HUES48 (cell line): ENCODE results near the gene RAPGEF5.

Experiments
- H3K27ac ChIP-seq: one replicate; pipeline ENCODE4 v1.7.0; 2013; ENCODE audit warnings: low read depth, low read length, inconsistent platforms
- H3K27me3 ChIP-seq: 2 replicates; pipeline ENCODE4 v1.6.1; 2013; ENCODE audit warnings: mild to moderate bottlenecking, low read length; ENCODE audit not compliant: control insufficient read depth, insufficient read depth
- H3K36me3 ChIP-seq: 2 replicates; pipeline ENCODE4 v1.6.1; 2013; ENCODE audit warnings: low read length; ENCODE audit not compliant: control insufficient read depth, insufficient read depth
- H3K4me1 ChIP-seq: 2 replicates; pipeline ENCODE4 v1.6.1; 2013; ENCODE audit warnings: mild to moderate bottlenecking, low read length; ENCODE audit not compliant: control insufficient read depth, insufficient read depth
- H3K4me3 ChIP-seq: 2 replicates; pipeline ENCODE4 v1.5.1; 2013; ENCODE audit warnings: mild to moderate bottlenecking, low read depth, low read length
- H3K9ac ChIP-seq: 2 replicates; pipeline ENCODE4 v1.6.1; 2013; ENCODE audit warnings: mild to moderate bottlenecking, low read depth, low read length, moderate library complexity
- H3K9me3 ChIP-seq: 2 replicates; pipeline ENCODE4 v1.6.1; 2013; ENCODE audit warnings: low read length; ENCODE audit not compliant: control insufficient read depth, insufficient read depth

Gene RAPGEF5

DNA sequence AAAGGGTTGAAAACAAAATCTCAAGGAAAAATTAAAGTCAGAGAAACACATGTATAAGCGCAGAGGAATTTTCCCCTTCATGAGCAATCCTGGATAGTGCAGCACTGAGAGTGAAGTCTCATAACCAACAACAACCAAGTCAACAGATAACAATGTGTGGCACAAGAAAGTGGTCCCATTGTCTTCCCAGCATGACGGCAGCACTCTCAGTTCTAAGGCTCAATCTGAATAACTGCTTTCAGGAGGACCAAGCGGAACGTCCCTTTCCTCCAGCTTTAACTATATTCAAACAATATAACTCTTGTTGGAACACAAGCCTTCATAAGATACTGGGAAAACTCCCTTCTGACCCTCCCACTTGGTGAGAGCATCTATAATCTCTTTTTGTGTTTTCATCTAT lies 137.9 kb downstream of the RAPGEF5 start:
- Histone ChIP-seq H3K9me3 (no peaks in the 10 kb centered on the region), H3K36me3 (no peaks in the 10 kb centered on the region), H3K9ac (no peak overlapping the region), H3K27me3 (no peaks in the 10 kb centered on the region), H3K4me1 (peaks cover 9% of the 10 kb centered on the region), H3K27ac (no peak overlapping the region), H3K4me3 (no peak overlapping the region)

DNA sequence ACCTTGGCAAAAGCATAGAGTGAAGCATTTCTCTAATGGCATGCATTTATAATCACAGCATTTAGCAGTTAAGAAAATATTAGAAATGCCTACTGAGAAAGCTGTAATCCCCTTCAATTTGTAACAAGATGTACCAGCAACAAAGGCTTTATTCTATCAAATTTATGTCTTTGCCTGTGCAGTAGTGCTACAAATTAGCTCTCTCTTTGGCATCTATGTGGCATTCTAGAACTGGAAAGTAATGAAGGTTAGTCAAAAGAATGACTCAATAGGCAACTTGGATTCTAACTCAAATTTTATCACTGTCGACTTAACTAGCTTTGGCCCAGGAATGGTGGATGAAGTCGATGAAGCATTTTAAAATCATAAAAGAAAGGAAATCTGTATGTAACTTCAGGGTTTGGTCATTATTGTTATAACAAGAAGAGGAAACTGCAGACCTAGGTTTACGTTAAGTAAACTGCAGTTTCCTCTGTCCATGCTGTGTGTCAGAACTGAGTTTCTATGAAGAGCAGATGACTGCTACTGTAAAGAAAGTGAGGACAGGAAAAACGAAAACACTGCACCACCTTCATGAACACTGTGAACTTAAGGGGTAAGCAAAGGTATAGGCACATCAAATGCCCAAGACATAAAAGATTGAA lies 140.0 kb downstream of the RAPGEF5 start:
- Histone ChIP-seq H3K9ac (no peak overlapping the region), H3K9me3 (no peaks in the 10 kb centered on the region), H3K4me3 (no peak overlapping the region), H3K4me1 (peaks cover 15% of the 10 kb centered on the region), H3K27me3 (no peaks in the 10 kb centered on the region), H3K36me3 (no peaks in the 10 kb centered on the region), H3K27ac (no peak overlapping the region)

DNA sequence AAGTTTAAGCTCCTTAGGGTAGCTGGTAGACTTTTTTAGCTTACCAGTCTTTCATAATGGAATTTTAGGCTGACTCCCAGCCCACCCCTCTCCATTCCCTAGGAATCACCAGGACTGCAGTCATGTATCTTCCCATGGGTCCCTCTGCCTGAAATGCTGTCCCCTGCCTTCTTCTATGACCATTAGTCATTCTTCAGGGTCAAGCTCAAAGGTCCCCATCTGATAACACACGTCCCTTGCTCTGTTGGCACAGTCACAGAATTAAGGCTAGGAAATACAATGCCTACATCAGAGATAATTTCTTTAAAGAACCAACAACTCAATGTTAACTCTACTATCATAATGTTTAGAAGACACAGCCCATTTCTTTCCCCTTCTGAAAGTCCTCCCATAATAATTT lies 140.6 kb downstream of the RAPGEF5 start:
- Histone ChIP-seq H3K27ac (no peak overlapping the region), H3K4me1 (peaks cover 15% of the 10 kb centered on the region), H3K27me3 (no peaks in the 10 kb centered on the region), H3K4me3 (no peak overlapping the region), H3K9ac (no peak overlapping the region), H3K36me3 (no peaks in the 10 kb centered on the region), H3K9me3 (no peaks in the 10 kb centered on the region)

DNA sequence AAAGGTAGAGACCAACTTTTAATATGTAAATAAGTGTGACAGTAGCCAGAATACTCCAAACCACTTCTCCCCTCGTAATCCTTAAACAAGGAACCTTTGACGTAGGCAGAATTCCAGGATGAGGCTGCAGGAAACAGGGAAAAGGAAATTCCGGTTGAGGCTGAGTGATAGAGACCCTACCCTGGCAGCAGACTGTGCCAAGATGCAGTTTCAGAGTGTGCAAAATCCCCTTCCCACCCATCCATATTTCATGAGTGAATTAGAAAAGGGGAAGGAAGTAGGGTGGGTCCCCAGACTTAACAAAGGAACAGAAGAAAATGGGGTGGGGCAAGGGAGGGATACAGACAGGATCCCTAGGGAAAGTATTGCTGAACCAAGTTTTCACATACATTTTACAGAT lies 143.0 kb downstream of the RAPGEF5 start:
- Histone ChIP-seq H3K9ac (no peak overlapping the region), H3K4me3 (no peak overlapping the region), H3K36me3 (no peaks in the 10 kb centered on the region), H3K27me3 (no peaks in the 10 kb centered on the region), H3K9me3 (no peaks in the 10 kb centered on the region), H3K27ac (no peak overlapping the region), H3K4me1 (peaks cover 15% of the 10 kb centered on the region)

DNA sequence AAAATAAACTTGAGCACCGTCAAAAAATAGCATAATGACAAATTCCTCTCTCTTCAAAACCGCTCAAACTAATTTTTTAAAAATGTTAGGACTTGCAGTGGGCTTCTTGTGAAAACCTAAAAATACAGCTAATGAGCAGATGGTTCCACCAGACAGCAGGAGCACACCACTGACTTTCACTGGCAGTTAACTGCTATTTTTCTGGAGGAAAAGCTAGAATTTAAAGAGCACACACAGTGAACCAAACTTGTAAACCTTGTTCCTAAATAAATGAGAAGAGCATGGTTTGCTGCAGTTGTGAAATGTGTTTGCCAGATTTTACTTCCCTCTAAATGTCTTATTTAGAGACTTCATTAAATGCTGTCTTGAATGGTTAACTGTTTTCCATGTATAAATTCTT lies 143.9 kb downstream of the RAPGEF5 start:
- H3K4me1 ChIP-seq, result peaks cover 15% of the 10 kb centered on the region
- no peak overlapping the region for H3K9ac ChIP-seq
- H3K27me3 ChIP-seq, result no peaks in the 10 kb centered on the region
- no peaks in the 10 kb centered on the region for H3K9me3 ChIP-seq
- no peak overlapping the region for H3K27ac ChIP-seq
- no peaks in the 10 kb centered on the region for H3K36me3 ChIP-seq
- H3K4me3 ChIP-seq, result no peak overlapping the region

DNA sequence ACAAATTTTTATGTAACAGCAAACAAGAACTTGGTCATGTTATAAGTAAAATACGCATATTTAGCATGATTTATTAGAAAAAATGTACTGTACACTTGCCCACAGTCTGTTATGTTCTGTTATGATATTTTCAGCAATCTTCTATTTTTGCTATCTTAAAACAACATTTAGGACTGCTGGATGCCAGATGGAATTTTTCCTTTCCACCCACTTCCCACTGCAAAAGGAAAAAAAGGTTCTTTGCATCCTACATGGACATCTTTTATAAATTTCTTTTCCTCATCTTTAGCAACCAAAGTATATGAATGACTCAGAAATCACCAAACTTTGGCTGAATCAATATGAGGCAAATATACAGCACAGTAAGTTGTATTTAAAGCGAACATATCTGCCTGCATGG lies 146.0 kb downstream of the RAPGEF5 start:
- no peak overlapping the region for H3K4me3 ChIP-seq
- no peaks in the 10 kb centered on the region for H3K27me3 ChIP-seq
- peaks cover 15% of the 10 kb centered on the region for H3K4me1 ChIP-seq
- no peak overlapping the region for H3K9ac ChIP-seq
- no peaks in the 10 kb centered on the region for H3K9me3 ChIP-seq
- no peak overlapping the region for H3K27ac ChIP-seq
- no peaks in the 10 kb centered on the region for H3K36me3 ChIP-seq

DNA sequence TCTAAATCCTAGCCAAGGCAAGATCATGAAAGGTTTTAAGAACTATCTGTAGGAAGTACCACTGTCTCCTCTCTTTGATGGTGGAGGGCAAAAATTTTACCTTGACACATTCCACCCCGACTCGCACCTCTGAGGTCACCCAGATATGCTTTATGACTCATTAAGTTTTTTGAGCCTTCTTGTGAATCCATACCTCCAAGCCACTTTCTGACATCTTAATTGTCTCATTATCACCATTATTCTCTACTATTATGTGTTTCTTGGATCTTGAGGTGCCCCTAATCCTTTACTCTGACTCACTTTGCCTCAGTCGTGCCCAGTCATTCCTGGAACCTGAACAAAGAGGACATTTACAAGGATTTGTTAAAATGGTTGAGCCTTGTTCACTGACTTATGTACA lies 146.6 kb downstream of the RAPGEF5 start:
- Histone ChIP-seq H3K4me1 (peaks cover 15% of the 10 kb centered on the region), H3K36me3 (no peaks in the 10 kb centered on the region), H3K27ac (no peak overlapping the region)

DNA sequence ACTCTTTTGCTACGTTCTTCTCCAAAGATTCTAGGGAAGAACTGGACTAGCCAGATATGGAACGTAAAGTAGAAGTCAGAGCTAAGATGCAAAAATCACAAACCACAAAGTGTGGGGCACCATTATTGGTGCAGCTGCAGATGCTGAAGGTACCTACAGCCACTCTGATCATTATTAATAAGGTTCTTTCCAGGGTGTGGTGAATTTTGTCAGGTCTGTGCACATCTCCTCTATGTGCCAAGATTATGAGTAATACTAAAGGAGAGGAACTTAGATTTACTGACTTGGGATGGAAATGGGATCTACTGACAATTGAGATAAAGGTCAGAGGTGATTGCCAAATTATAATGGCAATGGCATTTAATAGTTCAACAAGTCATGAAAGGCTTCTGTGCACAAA lies 148.2 kb downstream of the RAPGEF5 start:
- Histone ChIP-seq H3K36me3 (no peaks in the 10 kb centered on the region), H3K4me1 (peaks cover 4% of the 10 kb centered on the region; the same call in 1 of the 2 replicates), H3K9ac (no peak overlapping the region), H3K27ac (no peak overlapping the region), H3K9me3 (no peaks in the 10 kb centered on the region), H3K27me3 (no peaks in the 10 kb centered on the region), H3K4me3 (no peak overlapping the region)

More for the DNA sequence above, 146.6 kb downstream of the RAPGEF5 start:
- Histone ChIP-seq H3K27me3 (no peaks in the 10 kb centered on the region), H3K4me3 (no peak overlapping the region), H3K9ac (no peak overlapping the region), H3K9me3 (no peaks in the 10 kb centered on the region)

DNA sequence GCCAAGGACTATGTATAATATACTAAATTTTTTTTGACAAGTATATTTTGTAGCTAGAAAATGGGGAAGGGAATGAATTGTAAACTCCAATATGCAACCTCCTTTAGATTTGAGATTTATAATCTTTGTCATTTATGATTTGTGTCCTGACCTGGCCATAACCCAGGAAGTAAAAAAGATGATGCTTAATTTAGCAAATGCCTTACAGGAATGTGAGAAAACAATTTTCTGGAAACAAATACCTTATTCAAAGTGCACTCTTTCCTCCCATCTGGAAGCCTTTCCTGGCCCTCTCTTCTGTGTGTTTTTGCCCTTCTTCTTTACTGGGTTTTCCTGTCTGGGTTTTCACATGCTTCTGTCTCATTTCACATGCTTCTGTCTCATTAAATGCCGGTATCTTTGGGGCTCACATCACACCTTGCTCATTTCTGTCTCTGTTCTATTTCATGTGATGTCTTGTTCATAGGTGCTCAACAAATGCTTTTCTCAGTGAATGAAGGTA lies 149.2 kb downstream of the RAPGEF5 start:
- H3K27ac ChIP-seq, result no peak overlapping the region
- H3K9me3 ChIP-seq, result no peaks in the 10 kb centered on the region
- H3K36me3 ChIP-seq, result peaks cover 8% of the 10 kb centered on the region
- H3K9ac ChIP-seq, result no peak overlapping the region
- H3K27me3 ChIP-seq, result no peaks in the 10 kb centered on the region
- H3K4me1 ChIP-seq, result no peaks in the 10 kb centered on the region
- no peak overlapping the region for H3K4me3 ChIP-seq

DNA sequence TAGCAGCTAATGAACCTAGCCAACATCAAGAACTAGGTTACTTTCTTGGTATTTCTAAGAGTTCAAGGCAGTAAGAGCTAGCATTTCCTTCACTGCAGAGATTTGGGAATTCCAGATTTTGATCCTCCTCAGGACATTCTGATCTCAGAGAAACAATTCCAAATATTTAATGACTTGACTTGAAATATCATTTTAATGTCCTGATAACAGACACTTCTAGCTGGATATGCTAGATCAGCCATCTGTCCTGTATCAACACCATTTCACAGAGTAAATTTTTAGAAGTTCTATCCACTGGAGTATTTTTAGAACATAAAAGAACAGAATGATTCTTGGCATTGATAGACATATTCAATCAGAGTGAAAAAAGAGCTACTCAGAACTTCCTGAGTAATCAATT lies 151.3 kb downstream of the RAPGEF5 start:
- no peak overlapping the region for H3K9ac ChIP-seq
- H3K27me3 ChIP-seq, result no peaks in the 10 kb centered on the region
- no peak overlapping the region for H3K27ac ChIP-seq
- no peak overlapping the region for H3K4me3 ChIP-seq
- no peaks in the 10 kb centered on the region for H3K9me3 ChIP-seq
- H3K4me1 ChIP-seq, result no peaks in the 10 kb centered on the region
- H3K36me3 ChIP-seq, result peaks cover 8% of the 10 kb centered on the region

DNA sequence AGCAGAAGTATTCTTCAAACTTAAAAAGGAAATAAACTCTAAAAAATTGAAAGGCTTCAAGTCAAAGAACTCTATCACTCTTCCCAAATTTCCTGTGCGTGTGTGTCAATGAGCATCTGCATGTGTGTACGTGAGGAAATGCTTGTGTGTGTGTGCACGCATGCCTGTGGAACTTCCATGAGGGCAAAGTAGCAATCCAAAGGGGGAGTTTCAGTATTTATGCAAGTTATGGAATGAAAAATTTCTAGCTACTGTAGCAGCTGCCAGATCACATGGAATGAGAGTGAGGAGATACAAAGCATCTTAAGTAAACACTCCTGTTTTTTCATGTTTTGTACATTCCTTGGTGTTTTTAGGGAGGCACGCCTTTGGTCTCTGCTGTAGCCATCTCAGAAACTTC lies 152.6 kb downstream of the RAPGEF5 start:
- no peaks in the 10 kb centered on the region for H3K9me3 ChIP-seq
- H3K27ac ChIP-seq, result no peak overlapping the region
- H3K9ac ChIP-seq, result no peak overlapping the region
- H3K36me3 ChIP-seq, result peaks cover 8% of the 10 kb centered on the region
- H3K4me1 ChIP-seq, result no peaks in the 10 kb centered on the region
- H3K27me3 ChIP-seq, result no peaks in the 10 kb centered on the region
- no peak overlapping the region for H3K4me3 ChIP-seq
